HK-2 (cell line): ENCODE measurements around the gene C2orf92.
"Not testable (repeated sequence)": the region's sequence is repeated elsewhere in the genome, so short reads cannot be mapped to it uniquely, and the experiment has no call there.

Experiments used
- DNase-seq: peaks from one replicate; pipeline ENCODE4 v3.0.0-alpha.2; 2018; ENCODE audit not compliant: unreplicated experiment

Gene C2orf92

GRCh38 chr2:97669448-97669847 lies at the start of gene C2orf92:
Gene C2orf92, plus strand, starts transcription at chr2:97669713. Its CDS starts 76 bp downstream, at chr2:97669789.
- no peak for DNase-seq

GRCh38 chr2:97620492-97620891 lies 49.0 kb upstream of the C2orf92 start:
- not testable (repeated sequence) for DNase-seq

DNA sequence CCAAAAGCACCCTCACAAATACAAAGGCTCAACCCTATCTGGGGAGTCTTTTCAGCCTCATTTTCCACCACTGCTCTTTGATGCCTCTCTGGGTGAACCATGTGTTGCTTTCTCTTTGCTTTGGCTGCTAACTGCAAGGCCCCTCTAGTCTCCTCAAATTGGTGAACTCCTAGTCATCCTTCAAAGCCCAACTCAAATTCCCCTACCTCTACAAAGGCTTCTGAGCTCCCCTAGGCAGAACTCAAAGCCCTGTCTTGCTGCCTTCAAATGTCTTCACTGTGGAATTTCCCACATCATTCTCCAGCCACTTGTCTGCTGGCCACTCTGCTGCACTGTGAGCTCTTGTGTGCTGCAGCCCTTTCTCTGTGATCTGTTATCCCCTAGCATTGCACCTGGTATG lies 46.5 kb upstream of the C2orf92 start:
- not testable (repeated sequence) for DNase-seq

DNA sequence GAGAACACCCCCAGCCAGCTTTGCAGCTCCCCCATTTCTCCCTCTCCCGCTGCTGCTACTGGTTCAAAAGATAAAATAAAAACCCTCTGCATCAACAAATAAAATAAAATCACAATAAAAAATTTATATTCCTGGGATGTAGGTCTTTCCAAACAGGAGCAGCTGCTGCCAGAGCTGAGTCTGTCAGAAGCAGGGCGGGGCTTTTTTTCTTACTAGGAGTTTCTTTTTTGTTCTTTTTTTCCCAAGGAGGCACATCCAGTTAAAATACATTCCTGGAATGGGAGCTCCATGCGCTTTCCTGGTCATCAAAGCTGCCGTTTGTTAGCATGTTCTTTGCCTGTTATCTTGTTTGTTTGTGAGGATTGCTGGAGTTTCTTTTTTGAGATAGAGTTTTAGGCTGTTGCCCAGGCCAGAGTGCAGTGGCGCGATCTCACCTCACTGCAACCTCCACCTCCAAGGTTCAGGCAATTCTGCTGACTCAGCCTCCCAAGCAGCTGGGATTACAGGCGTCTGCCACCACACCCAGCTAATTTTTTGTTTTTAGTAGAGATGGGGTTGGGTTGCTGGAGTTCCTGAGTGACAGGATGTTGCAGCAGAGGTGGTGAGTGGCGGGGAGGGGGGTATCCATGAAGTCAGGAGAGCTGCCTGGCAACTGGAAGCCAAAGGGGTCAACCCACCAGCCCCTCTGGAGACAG lies 44.0 kb upstream of the C2orf92 start:
- DNase-seq, result not testable (repeated sequence)

GRCh38 chr2:97626049-97626430 lies 43.5 kb upstream of the C2orf92 start:
- not testable (repeated sequence) for DNase-seq

GRCh38 chr2:97644023-97644717 lies 25.3 kb upstream of the C2orf92 start:
- DNase-seq, result no peak

- DNase-seq, result no peak
Observed at GRCh38 chr2:97645112-97645694, 24.3 kb upstream of the C2orf92 start.

DNA sequence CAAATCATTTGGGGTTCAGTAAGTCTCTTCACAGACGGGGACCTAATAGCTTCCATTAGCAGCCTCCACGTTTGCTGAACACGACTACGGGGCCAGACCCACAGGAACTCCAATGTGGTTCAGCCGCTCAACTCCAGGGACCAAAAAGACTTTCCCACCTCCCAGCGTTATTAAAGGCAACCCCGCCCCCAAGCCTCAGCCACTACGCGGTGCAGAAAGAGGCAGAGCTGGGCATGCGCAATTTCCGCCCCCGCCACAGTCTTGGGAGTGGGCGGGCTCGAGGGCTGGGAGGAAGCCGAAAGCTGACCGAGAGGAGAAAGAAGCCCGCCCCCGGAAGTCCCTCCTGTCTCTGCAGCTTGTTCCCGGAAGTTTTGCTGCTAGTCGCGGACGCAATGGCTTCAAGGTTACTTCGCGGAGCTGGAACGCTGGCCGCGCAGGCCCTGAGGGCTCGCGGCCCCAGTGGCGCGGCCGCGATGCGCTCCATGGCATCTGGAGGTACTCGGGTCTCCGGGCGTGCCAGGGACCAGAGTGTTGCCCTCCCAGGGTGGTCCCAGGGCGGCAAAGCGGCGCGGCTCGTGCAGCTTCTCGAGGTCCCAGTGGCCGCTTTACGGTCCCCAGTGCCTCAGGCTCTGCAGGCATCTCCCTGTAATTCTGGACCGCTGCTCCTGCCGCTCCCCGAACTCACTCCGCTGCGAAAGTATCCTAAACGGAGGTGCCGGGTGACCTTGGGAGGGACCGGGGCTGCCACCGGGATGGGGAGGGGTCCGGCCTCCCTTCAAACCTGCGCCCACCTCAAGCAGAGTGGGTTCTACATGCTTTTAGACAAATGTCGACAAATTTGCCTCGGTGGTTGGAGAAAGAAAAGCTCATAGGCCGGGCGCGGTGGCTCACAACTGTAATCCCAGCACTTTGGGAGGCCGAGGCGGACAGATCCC lies 23.6 kb upstream of the C2orf92 start, which contains the start of gene COX5B:
Gene COX5B, plus strand, starts transcription at position 368 of the 935 bp plus-strand sequence. Its CDS starts 25 bp downstream, at position 393.
- DNase-seq, result peak; percentile 98

- DNase-seq, result no peak
Observed at GRCh38 chr2:97646977-97647376, 22.5 kb upstream of the C2orf92 start.

DNA sequence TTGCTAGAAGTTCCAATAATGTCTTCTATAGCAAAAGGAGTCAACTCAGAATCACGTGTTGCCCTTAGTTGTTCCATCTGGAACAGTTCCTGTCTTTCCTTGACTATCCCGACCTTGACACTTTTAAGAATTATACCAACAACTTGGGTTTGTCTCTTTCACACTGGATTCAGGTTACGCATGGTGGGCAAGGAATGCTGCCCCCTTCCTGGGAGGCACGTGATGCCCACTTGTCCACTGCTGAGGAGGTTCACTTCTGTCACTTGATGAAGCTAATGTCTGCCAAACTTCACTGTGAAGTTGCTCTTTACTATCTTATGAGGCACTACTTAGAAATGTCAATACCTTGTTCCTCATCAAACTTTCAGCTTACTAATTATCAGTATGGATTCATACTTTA lies 18.4 kb upstream of the C2orf92 start:
- DNase-seq, result no peak

DNA sequence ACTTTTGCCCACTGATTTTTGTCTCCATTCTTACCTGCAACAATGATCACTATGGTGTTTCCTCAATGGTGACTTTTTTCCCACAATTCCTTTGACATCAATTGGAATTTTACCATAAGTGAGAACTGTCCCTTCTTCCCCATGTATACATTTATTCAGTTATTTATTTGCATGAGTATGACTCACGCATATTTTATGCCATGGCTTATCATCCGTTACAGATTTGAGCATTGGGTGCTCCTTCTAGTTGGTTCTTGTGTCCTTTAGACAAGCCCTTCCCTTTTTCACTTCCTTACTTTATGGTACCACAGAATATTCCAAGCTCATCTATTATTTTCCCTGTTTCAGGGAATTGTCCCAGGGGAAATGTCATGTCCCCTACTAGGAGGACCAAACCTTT lies 16.0 kb upstream of the C2orf92 start:
- no peak for DNase-seq

DNA sequence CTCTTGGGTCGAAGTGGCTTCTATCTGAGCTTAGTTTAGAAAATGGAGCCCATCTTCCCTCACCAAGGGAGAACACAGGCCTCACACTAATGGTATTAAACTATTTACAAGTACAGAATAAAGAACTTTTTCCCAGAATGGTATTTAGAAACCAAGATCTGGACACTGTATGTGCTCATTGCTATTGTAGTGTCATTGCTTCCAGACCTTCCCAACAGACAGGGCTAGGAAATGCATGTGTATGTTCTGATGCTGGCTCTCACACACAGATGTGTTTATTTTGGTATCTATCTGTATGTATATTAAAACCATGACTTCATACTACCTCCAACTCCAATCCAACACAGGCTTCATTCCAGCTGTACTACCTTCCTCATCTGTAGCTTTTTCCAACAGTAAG lies 15.6 kb upstream of the C2orf92 start:
- DNase-seq, result no peak

DNA sequence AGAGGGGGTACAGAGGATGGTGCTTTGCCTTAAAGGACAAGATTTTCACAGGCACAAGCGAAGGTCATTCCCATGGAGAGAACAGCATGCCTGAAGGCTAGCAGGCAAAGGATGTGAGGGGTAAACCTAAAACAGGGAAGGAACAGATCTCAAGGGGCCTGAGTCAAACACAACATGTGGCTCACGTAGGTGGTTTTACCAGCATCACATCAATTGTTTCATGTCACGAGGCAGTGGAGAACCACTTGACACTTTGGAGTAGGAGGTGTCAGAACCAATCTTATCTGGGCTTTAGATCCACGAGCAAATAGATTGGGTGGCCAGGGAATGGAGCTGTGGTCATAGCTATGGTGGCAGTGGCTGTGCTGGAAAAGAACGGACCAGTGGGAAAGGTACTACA lies 15.2 kb upstream of the C2orf92 start:
- DNase-seq, result no peak

GRCh38 chr2:97654791-97655190 lies 14.7 kb upstream of the C2orf92 start:
- no peak for DNase-seq

GRCh38 chr2:97656129-97656755 lies 13.3 kb upstream of the C2orf92 start:
- no peak for DNase-seq

GRCh38 chr2:97656905-97657587 lies 12.5 kb upstream of the C2orf92 start:
- no peak for DNase-seq

DNA sequence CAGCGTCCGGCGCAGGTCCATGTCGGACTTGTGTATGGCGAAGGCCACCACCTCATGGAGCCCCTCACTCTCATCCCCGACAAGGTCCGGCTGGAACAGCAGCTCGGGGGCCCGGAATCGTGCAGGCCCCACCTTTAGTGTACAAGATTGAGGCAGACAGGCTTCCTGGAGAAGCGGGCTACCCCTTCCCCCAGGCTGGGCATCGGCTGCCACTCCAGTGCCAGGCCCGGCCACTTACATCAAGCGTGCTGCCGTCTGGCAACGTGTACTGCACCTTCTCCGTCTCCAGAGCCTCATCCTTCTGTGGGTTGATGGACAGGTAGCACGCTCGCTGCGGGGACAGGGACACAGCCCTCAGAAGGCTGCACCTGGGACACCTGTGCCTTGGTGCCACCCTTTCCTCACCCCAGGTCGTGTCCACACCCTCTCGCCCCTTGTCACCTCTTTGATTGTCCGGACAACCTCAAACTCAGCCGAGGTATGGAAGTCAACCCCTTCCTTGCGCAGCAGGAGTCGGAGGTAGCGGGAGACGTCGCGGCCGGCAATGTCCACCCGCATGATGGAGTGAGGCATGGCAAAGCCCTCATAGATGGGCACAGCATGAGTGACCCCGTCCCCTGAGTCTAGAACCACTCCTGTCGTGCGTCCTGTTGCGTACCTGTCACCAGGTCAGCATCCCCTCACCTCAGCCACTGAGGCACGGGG lies 11.4 kb upstream of the C2orf92 start:
- DNase-seq, result no peak

DNA sequence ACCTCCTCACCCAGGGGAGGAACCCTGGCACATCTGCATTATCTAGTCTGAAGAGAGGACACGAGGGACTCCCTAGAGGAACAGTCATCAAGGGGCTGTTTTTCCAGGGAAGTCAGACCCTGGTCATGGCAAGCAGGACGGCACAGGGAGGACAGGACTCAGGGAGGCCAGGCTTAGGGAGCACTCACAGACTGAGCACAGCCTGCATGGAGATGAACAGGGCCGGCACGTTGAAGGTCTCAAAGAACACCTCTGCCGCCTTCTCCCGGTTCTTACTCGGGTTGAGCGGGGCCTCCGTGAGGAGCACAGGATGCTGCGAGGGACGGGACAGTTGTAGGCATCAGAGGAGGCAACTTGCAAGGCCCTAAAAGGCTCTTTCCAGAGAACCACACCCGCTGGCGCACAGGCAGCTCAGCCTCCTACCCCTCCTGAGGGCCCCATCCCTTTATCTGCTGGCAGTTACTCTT lies 10.8 kb upstream of the C2orf92 start:
- DNase-seq, result no peak

GRCh38 chr2:97659256-97660043 lies 10.1 kb upstream of the C2orf92 start:
- DNase-seq, result no peak
